Measurements from ENCODE around the gene NID2.

NID2 gene

GRCh38 chr14:52052288-52052943 lies 16.4 kb downstream of the NID2 start:
- no peak for DNase-seq (ENCODE audit: low read depth in 2 of 2)

- no peak for DNase-seq (ENCODE audit: low read depth in 2 of 2)
Observed at GRCh38 chr14:52051871-52052270, 17.0 kb downstream of the NID2 start.

- DNase-seq (ENCODE audit: low read depth in 2 of 2), result no peak
Observed at GRCh38 chr14:52051251-52051650, 17.6 kb downstream of the NID2 start.

GRCh38 chr14:52049721-52050588 lies 18.9 kb downstream of the NID2 start:
- DNase-seq (ENCODE audit: low read depth in 2 of 2), result no peak

GRCh38 chr14:52049271-52049670 lies 19.6 kb downstream of the NID2 start:
- DNase-seq (ENCODE audit: low read depth in 2 of 2), result no peak

- no peak for DNase-seq (ENCODE audit: low read depth in 2 of 2)
Observed at GRCh38 chr14:52048641-52049204, 20.1 kb downstream of the NID2 start.

DNA sequence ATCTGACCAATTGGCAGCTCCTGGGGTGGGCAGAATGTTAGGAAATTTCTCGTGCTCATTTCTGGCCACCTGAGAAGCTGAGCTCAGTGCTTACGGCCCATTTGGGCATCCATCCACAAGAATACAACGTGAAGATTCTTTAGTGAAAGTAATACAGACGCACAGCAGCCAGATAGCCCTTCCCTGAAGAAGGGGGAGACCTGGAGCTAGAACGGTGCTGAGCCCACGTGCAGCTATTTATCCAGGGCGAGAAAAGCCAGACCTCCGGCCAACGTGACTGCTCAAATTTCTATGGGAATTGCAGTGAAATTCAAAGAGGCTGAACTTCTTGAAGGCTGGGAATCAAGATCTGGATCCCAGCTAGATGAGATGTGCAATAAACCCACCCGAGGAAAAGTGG lies 20.7 kb downstream of the NID2 start:
- no peak for DNase-seq (ENCODE audit: low read depth in 2 of 2)

DNA sequence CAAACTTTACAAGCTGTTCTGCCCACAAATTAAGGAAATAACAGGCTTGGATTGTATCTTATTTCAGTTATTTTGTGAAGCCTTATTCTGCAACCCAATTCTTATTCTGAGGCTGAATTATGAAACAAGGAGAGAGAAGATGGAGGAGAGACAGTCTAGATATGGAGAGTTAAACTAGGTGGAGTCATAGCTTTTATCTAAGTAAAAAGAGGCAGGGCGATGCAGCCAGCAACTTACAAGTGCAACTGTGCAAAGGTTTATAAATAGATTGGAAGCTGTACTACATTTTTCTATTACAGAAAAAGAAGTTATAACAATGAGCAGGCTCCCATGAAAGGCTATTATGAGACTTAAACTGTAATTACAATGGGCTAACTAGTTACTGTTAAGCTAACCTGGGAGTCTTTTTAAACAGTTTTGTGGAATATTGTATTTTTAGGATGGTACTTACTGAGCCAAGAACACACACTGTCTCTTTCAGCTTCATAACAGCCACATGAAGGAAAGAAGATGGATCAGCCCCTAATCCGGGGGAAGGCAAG lies 22.4 kb downstream of the NID2 start:
- DNase-seq (ENCODE audit: low read depth in 2 of 2), result no peak

DNA sequence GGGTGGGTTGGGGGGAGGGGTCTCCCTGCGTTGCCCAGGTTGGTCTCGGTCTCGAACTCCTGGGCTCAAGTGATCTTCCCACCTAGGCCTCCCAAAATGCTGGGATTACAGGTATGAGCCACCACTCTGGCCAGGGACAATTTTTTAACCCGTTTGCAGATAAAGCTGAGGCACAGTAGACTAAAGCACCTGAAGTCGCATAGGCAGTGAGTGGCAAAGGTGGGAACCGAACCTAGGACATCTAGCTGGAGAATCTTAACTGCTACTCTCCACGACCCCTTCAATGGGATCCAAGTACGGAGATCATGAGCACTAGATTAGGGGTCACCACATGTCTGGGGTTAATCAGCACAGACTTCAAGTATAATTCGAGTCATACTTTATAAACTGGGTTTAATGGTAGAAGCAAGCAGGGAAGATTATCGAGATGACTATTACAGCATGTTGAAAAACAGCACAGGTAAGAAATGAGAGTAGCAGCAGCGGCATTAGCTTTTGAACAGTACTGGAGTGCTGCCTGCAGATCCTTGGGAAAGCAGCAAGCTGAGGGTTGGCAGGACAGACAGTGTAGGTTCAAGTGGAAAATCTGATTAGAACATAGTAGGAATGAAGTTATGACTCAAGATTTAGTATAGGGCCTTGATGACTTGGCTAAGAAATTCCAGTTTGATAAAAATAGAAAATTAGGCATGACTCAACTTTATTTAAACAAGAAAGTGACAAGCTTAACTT lies 23.9 kb downstream of the NID2 start:
- no peak for DNase-seq (ENCODE audit: low read depth in 2 of 2)

DNA sequence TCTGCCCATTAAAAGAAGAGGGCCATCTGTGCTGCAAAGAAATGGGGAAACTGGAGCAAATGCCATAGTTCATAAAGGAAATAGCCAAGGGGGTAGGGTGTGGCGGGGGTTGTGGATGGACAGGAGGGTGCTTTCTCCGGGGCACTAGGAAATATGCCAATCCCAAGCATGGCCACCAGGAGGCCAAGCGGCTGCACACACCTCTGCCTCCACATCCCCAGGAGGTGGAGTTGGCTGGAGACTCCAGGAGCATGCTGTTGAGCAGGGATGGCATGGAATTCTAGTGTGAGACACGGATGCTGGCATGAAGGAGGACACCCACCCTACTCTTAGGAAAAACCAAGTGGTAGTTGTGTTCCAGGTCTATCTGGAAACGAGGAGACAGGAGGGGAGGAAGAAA lies 25.2 kb downstream of the NID2 start:
- no peak for DNase-seq (ENCODE audit: low read depth in 2 of 2)

- DNase-seq (ENCODE audit: low read depth in 2 of 2), result no peak
Observed at GRCh38 chr14:52042371-52043289, 26.2 kb downstream of the NID2 start.

DNA sequence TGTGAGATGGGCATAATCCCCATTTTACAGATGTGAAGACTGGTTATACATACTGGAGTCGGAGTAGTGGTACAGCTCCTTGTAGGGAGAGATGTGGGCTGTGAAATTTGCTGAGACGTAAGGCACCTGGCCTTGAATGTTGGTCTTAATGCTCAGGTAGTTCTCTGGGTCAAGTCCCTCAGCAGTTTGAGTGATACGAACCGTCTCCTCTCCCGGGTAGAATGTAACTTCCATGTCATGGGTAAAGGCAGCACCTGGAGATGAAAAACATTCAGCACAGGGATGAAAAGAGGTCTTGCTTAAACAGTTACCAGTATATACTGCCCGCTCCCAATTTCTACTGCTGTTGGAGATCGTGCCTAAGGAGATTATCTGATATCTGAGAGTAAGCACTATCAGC lies 28.3 kb downstream of the NID2 start:
- DNase-seq (ENCODE audit: low read depth in 2 of 2), result no peak

- no peak for DNase-seq (ENCODE audit: low read depth in 2 of 2)
Observed at GRCh38 chr14:52039124-52039815, 29.6 kb downstream of the NID2 start.

DNA sequence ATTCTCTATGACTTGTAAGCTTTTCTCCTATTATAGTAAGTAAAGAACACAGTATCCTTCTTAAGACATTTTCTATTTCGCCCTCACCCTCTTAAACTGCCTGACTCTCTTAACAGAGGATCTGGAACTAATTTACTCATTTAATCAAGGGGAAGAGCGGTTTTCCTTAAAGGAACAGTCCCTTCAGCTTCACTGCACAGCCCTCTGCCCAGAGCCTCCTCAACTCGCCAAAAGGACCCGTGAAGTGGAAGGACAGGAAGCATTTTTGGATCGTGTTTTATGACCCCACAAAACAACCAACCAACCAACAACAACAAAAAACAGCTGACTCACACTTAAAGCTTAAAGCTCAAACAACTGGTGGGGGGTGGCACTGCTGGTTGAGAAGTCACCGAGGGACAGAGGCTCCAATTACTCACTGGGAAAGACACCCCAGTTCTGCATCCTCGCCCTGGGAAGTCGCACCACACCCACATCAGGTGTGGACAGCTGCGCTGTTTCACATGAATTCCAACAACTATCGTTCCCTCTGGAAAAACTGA lies 35.7 kb downstream of the NID2 start:
- DNase-seq (ENCODE audit: low read depth in 2 of 2), result no peak

GRCh38 chr14:52032204-52032801 lies 36.6 kb downstream of the NID2 start:
- no peak for DNase-seq (ENCODE audit: low read depth in 2 of 2)

DNA sequence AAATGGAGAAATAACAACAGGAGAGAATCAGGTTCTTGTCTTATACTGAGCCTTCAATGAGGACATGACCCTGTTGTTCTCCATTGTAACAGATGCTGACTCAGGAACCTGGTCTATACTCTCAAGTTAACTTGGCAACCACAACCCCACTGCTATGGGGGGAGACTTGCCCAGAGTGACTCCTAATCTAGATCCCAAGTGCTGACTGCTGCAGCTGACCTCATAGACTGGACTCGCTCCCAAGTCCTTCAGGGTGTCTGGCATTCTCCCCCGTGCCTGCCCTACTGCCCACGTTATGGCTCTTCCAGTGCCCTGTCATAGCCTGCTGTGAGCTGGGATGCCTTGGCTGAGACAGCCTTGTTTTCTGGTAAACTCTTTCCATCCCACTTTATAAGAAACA lies 37.1 kb downstream of the NID2 start:
- DNase-seq (ENCODE audit: low read depth in 2 of 2), result no peak

DNA sequence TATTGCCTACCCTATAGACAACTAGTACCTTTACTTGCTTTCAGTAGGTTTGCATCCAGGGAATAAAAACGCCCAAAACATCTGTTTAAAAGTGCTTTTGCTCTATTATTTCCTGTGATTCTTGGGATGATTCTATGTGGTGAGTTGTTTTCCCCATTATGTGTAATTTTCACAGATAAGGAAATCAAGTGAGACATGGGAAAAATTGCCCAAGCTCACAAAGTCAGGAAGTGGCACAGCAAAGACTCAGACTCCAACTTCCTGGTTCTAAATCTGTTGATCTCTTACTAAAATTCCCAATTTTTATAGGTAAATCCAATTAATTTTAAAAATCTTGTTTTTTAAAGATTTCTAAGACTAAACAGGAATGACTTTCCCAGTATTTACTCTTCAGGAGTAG lies 39.0 kb downstream of the NID2 start:
- no peak for DNase-seq (ENCODE audit: low read depth in 2 of 2)

DNA sequence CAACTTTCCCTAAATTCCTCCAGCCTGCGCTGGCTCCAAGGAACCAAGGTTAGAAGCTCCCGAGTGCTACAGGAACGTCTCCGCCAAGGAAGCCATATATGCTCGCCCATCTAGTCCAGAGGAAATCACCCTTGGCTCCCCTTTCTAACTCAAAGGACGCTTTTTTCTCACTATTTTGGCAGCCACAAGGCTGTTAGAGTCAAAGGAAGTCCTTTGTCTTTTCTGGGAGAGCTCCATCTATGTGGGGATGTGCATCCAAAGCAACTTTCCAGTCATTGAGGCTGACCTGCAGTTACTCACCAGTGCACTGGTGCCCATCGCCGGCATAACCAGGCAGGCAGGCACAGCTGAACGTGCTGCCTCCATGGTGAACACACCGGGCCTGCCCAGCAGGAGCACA lies 42.0 kb downstream of the NID2 start:
- no peak for DNase-seq (ENCODE audit: low read depth in 2 of 2)

GRCh38 chr14:52026017-52026660 lies 42.7 kb downstream of the NID2 start:
- no peak for DNase-seq (ENCODE audit: low read depth in 2 of 2)

Measured in stimulated activated CD8-positive, alpha-beta memory T cell treated with anti-CD3 and anti-CD28 coated beads, Interleukin-7, amount 100 ng/mL, for 4 hours (primary cell).